Raji (cell line): Measurements from ENCODE around the gene RNF10.

Experiments used
- POLR2A ChIP-seq: IDR thresholded peaks from 2 replicates; pipeline ENCODE4 v1.6.1; 2011; ENCODE audit warnings: low read depth, low read length, control low read depth; ENCODE audit not compliant: insufficient read depth

RNF10 gene

GRCh38 chr12:120588948-120589930, 55.1 kb downstream of the RNF10 start:
- no peak for TF ChIP-seq POLR2A

DNA sequence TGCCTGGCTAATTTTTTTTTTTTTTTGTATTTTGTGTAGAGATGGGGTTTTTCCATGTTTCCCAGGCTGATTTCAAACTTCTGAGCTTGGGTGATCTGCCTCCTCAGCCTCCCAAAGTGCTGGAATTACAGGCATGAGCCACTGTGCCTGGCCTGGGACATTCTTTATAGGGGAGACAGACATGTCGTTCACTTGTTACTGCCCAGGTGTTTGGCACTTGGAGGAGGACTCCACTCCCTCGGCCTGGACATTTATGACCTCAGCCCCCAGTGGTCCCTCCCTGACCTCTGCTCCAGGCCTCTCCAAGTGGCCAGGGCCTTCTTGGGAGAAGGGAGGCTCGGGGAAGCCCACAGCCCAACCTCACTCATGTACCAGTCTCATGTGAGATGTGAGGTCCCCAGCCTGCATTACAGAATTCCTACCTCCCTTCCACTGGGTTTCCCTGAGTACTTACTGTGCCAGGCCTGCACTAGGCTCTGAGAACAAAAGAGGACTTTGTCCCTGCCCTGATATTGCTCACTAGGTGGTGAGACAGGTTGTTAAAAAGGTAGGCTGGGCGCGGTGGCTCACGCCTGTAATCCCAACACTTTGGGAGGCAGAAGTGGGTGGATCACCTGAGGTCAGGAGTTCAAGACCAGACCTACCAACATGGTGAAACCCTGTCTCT, 56.7 kb downstream of the RNF10 start:
- no peak for TF ChIP-seq POLR2A

- TF ChIP-seq POLR2A: no peak
These were observed 58.2 kb downstream of the RNF10 start for GRCh38 chr12:120592121-120593049.

DNA sequence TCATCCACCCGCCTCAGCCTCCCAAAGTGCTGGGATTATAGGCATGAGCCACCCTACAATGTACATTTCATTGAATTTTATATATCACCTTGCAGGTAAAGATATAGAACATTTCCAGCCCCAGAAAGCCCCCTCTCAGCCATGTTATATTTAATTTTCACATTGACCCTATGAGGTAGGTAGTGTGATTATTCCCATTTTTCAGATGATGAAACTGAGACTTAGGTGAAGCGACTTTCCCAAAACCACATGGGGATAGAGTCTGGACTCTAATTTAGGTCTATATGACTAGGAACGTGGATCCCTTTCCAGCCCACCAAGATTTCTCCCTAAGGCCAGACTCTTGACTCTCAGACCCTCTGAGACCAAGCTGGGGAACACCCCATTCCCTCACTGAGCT, 62.7 kb downstream of the RNF10 start:
- no peak for TF ChIP-seq POLR2A

- no peak for TF ChIP-seq POLR2A
These were observed 63.7 kb downstream of the RNF10 start for GRCh38 chr12:120597861-120598260.

DNA sequence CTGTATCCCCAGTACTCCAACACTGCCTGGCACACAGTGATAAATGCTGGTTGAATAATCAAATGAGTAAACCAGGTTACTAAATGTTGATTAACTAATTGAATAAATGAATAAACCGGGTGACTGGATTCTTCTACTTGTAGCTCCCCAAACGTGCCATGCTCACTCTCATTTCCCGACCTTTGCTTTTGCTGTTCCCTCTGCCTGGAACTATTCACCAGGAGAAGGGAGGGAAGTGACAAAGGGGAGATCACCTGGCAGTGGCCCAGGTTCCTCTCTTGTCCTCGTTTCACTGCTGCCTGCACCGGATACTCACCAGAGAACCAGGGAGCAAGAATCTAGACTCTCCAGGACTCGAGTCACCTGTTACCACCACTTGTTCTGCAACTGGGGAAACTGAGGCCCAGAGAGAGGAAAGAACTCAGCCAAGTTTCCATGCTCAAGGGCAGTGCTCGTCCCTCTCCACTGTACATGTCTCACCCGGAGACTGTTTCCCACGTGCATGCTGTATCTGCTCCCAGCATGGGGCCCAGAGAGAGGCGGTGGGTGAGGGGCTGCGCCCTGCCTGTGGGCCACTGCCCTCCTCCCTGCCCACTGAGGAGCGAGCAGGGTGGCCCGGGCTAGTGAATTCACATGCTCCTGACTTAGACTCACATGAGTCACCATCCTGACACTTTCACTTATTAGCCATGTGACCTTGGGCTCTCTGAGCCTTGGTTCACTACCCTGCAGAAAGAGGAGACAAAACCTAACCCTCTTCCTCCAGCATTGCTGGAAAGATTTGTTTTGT, 64.7 kb downstream of the RNF10 start:
- TF ChIP-seq POLR2A: no peak

- TF ChIP-seq POLR2A: no peak
These were observed 65.8 kb downstream of the RNF10 start for GRCh38 chr12:120599672-120600552.

GRCh38 chr12:120610560-120610959, 76.4 kb downstream of the RNF10 start:
- no peak for TF ChIP-seq POLR2A

DNA sequence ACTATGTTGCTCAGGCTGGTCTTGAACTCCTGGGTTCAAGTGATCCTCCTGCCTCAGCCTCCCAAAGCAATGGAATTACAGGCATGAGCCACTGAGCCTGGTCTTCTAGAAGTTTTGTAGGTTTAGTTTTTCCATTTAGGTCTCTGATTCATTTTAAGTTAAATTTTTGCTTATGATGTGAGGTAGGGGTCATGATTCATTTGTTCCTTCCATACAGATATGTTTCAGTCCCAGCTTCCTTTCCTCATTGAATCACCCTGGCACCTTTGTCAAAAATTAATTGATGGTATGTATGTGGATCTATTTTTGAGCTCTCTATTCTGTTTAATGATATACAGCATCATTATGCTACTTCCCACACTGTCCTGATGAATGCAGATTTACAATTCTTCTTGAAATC, 80.7 kb downstream of the RNF10 start:
- no peak for TF ChIP-seq POLR2A

GRCh38 chr12:120618954-120619615, 84.9 kb downstream of the RNF10 start:
- TF ChIP-seq POLR2A: no peak

- TF ChIP-seq POLR2A: no peak
These were observed 86.5 kb downstream of the RNF10 start for GRCh38 chr12:120620624-120621023.

DNA sequence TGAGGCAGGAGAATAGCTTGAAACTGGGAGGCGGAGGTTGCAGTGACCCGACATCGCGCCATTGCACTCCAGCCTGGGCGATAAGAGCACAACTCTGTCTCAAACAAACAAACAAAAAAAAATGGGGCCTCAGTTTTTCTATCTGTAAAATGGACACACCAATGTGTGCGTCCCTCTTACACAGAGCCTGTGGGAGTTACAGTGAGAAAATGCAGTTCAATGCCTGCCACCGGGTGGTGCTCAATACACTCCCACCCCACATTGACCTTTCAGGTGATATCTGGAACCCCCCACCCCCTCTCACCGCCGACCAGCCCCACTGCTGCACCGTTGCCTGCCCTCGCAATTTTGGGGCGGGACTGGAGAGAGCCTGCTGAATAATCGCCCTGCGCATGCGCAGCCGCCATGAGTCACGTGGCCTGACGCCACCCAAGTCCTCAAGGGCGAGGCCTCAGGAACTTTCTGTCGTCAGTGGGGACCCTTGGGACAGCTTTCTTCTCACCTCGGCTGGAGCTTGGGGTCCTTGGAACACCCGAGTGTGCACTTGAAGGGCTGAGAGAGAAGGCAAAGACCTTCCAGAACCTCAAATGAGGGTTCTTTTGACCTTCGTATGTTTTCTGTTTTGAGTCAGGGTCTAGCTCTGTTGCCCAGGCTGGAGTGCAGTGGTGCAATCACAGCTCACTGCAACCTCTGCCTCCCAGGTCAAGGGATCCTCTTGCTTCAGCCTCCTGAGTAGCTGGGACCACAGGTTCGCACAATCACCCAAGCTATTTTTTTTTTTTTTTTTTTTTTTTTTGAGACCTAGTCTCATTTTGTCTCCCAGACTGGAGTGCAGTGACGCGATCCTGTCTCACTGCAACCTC, 91.6 kb downstream of the RNF10 start:
- TF ChIP-seq POLR2A: no peak
